ENCODE measurements around the gene SETBP1.
A peak's percentile ranks its signal among the peaks of the same experiment; 100 is the strongest.

Gene SETBP1

GRCh38 chr18:44876024-44876423 lies 195.3 kb downstream of the SETBP1 start:
- FAIRE-seq: no peak
- DNase-seq (ENCODE audit: insufficient read length): no peak

DNA sequence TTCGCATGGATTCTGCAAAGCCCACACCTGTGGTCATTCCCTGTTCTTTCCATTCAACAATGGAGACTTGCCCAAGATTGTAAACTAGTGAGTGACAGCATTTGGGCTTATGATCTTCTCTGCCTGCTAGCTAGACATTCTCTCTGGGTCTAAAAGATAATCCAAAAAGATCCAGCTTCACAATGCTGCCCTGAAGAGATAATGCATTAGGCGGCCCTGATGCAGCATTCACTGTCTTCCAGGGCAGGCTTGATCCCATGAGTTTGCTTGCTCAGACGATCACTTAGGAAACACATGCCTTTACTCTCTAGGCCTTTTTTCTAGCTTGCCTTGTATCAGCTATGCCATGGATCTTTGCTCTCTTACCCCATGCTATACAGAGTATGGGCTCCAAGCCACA lies 196.1 kb downstream of the SETBP1 start:
- FAIRE-seq: no peak
- DNase-seq (ENCODE audit: insufficient read length): no peak
- TF ChIP-seq TAF1 (IDR thresholded peaks at IDR 0.05; ENCODE audit: borderline replicate concordance, low read depth, low read length) (no peak), POLR2AphosphoS5 (IDR thresholded peaks at IDR 0.05; ENCODE audit: low read depth, low read length) (no peak), POLR2A (IDR thresholded peaks at IDR 0.05; ENCODE audit: low read depth, low read length) (no peak)

More at GRCh38 chr18:44876024-44876423, 195.3 kb downstream of the SETBP1 start:
- TF ChIP-seq TAF1 (IDR thresholded peaks at IDR 0.05; ENCODE audit: borderline replicate concordance, low read depth, low read length): no peak
- no peak for TF ChIP-seq POLR2AphosphoS5 (IDR thresholded peaks at IDR 0.05; ENCODE audit: low read depth, low read length)
- TF ChIP-seq POLR2A (IDR thresholded peaks at IDR 0.05; ENCODE audit: low read depth, low read length): no peak

GRCh38 chr18:44878335-44878734 lies 197.6 kb downstream of the SETBP1 start:
- no peak for FAIRE-seq
- TF ChIP-seq POLR2A (IDR thresholded peaks at IDR 0.05; ENCODE audit: low read depth, low read length) (no peak), TAF1 (IDR thresholded peaks at IDR 0.05; ENCODE audit: borderline replicate concordance, low read depth, low read length) (no peak), POLR2AphosphoS5 (IDR thresholded peaks at IDR 0.05; ENCODE audit: low read depth, low read length) (no peak)
- no peak for DNase-seq (ENCODE audit: insufficient read length)

GRCh38 chr18:44880170-44880569 lies 199.5 kb downstream of the SETBP1 start:
- FAIRE-seq: no peak
- no peak for DNase-seq (ENCODE audit: insufficient read length)
- TF ChIP-seq POLR2A (IDR thresholded peaks at IDR 0.05; ENCODE audit: low read depth, low read length) (no peak), POLR2AphosphoS5 (IDR thresholded peaks at IDR 0.05; ENCODE audit: low read depth, low read length) (no peak), TAF1 (IDR thresholded peaks at IDR 0.05; ENCODE audit: borderline replicate concordance, low read depth, low read length) (no peak)

DNA sequence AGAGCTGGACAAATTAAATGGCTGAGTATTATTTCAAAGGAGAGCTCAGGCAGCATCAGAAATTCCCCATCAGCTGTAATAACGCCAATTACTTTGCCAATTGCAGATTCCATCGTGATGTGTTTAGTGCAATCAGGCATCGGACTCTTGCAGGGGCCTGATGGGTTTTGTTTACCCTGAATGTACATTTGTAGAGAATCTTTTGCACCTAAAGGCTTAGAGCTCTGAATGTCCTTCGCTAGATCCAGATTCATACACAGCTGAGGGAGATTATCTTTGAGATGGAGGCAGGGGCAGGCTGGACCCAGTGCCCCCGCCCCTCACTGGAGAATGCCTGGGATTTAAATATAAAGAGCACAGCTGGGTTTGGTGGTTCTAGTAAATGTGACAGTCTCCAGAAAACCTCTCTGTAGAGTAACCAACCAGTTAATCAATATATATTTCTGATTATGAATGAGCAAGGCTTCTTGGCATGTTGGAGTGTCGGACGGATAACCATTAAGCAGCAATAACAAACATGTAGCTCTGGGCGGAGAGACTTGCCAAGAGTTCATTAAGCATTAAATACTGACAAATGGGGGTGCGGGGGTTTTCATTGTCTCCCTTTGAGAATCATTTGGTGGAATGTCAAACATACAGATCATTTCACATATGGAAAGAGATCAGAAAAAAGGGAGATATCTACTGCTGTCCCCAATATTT lies 200.9 kb downstream of the SETBP1 start:
- FAIRE-seq: no peak
- no peak for DNase-seq (ENCODE audit: insufficient read length)
- TF ChIP-seq POLR2A (IDR thresholded peaks at IDR 0.05; ENCODE audit: low read depth, low read length) (no peak), POLR2AphosphoS5 (IDR thresholded peaks at IDR 0.05; ENCODE audit: low read depth, low read length) (no peak)

GRCh38 chr18:44882163-44882868 lies 201.6 kb downstream of the SETBP1 start:
- FAIRE-seq (no peak), DNase-seq (ENCODE audit: insufficient read length) (no peak)
- TF ChIP-seq TAF1 (IDR thresholded peaks at IDR 0.05; ENCODE audit: borderline replicate concordance, low read depth, low read length): no peak
- no peak for TF ChIP-seq POLR2A (IDR thresholded peaks at IDR 0.05; ENCODE audit: low read depth, low read length)
- TF ChIP-seq POLR2AphosphoS5 (IDR thresholded peaks at IDR 0.05; ENCODE audit: low read depth, low read length): no peak

DNA sequence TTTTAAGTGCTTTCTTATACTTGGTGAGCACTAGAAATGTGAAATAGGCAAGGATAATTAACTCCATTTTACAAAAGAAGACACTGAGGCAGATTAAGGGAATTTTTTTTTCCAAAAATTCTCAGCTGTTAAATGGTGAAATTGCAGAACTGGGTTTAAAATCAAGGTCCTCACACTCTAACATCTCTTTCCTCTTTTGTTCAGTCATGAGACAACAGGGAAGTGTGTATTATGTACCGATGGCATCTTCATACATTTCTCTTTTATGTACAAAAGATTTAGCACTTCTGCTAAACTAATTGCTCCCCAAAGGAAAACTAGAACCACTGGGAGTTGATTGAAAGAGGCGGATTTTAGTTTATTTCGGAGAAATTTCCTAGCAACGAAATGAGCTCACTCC lies 203.0 kb downstream of the SETBP1 start:
- no peak for TF ChIP-seq POLR2AphosphoS5 (IDR thresholded peaks at IDR 0.05; ENCODE audit: low read depth, low read length)
- TF ChIP-seq TAF1 (IDR thresholded peaks at IDR 0.05; ENCODE audit: borderline replicate concordance, low read depth, low read length): no peak
- TF ChIP-seq POLR2A (IDR thresholded peaks at IDR 0.05; ENCODE audit: low read depth, low read length): no peak
- DNase-seq (ENCODE audit: insufficient read length) (no peak), FAIRE-seq (no peak)

- TF ChIP-seq TAF1 (IDR thresholded peaks at IDR 0.05; ENCODE audit: borderline replicate concordance, low read depth, low read length) (no peak), POLR2A (IDR thresholded peaks at IDR 0.05; ENCODE audit: low read depth, low read length) (no peak), POLR2AphosphoS5 (IDR thresholded peaks at IDR 0.05; ENCODE audit: low read depth, low read length) (no peak)
- FAIRE-seq (no peak), DNase-seq (ENCODE audit: insufficient read length) (no peak)
Measured at GRCh38 chr18:44884431-44884830, 203.7 kb downstream of the SETBP1 start.

DNA sequence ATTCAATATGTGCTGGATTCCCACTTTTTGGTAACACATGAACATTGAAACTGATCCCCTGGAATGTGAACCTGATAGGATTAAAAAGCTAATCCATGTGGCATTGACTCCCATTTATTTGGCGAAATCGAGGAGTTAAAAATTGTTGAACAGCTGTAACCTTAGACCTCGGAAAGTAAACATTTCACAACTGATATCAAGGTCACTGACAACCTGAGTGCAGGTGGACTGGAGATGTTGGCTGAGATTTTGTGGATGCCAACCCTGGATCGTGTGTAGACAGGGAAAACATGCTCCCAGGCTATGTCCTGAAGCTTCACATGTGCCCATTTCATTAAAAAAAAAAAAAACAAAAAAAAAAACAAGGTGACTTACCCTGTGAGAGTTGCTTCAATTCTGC lies 204.8 kb downstream of the SETBP1 start:
- TF ChIP-seq POLR2AphosphoS5 (IDR thresholded peaks at IDR 0.05; ENCODE audit: low read depth, low read length) (no peak), POLR2A (IDR thresholded peaks at IDR 0.05; ENCODE audit: low read depth, low read length) (no peak), TAF1 (IDR thresholded peaks at IDR 0.05; ENCODE audit: borderline replicate concordance, low read depth, low read length) (no peak)
- DNase-seq (ENCODE audit: insufficient read length) (no peak), FAIRE-seq (peak; percentile 14)

DNA sequence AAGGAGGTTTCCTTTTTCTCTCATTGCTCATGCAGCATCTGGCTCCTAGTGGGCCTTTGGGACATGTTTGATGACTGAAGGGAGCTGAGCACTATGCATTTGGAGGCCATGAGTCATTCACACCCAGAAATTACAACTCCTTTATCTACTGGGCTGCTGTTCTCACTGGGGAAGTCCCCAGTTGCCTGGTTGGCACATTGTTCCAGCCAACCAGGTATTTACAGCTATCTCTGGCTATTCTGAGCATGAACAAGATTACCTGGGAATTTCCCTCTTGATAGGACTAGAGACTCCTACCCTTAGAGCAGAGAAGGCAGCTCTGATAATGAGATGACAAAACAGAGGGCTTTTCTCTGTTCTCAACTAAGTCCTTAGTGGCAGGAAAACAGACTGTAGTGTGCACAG lies 206.5 kb downstream of the SETBP1 start:
- no peak for DNase-seq (ENCODE audit: insufficient read length)
- peak; percentile 98 for FAIRE-seq

DNA sequence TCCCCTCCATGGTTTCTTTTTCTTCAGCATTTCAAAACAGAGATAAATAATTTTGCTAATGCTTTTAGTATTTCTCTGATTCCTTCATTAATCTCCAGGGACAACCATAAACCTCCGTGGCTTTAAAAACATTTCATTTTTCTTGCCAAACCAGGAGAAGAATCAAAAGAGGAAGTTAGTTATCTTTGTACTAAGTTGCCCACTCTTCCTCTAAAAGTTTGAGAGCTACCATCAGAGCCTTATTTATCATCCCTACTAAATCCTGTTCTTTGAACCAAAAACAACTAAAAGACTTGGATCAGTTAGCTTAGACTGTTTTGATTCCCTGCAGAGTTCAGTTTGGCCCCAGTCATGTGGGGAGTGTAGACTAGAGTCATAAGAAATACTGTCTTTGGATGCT lies 208.4 kb downstream of the SETBP1 start:
- DNase-seq (ENCODE audit: insufficient read length): no peak
- FAIRE-seq: no peak
- TF ChIP-seq TAF1 (IDR thresholded peaks at IDR 0.05; ENCODE audit: borderline replicate concordance, low read depth, low read length): no peak
- no peak for TF ChIP-seq POLR2AphosphoS5 (IDR thresholded peaks at IDR 0.05; ENCODE audit: low read depth, low read length)
- TF ChIP-seq POLR2A (IDR thresholded peaks at IDR 0.05; ENCODE audit: low read depth, low read length): no peak

More for the DNA sequence above, 206.5 kb downstream of the SETBP1 start:
- TF ChIP-seq TAF1 (IDR thresholded peaks at IDR 0.05; ENCODE audit: borderline replicate concordance, low read depth, low read length) (no peak), POLR2AphosphoS5 (IDR thresholded peaks at IDR 0.05; ENCODE audit: low read depth, low read length) (no peak), POLR2A (IDR thresholded peaks at IDR 0.05; ENCODE audit: low read depth, low read length) (0 out of 2 replicates have a peak, but pooled peaks have one; percentile 9)
